ENCODE data around the gene CLASP1.
A peak's percentile ranks its signal among the peaks of the same experiment; 100 is the strongest.
"Not testable (repeated sequence)": the region's sequence is repeated elsewhere in the genome, so short reads cannot be mapped to it uniquely, and the experiment has no call there.

The CLASP1 gene

GRCh38 chr2:121649149-121649595, at the start of gene CLASP1:
Gene CLASP1, minus strand, starts transcription at chr2:121649462. Its CDS starts 43,567 bp downstream, at chr2:121605895.
- H3K4me3 ChIP-seq (ENCODE audit: low read depth, low read length) = peak within 1 kb of the TSS; percentile 65
- no peak for TF ChIP-seq CTCF (IDR thresholded peaks at IDR 0.05; ENCODE audit: borderline replicate concordance, insufficient read depth, low read depth, low read length)

GRCh38 chr2:121698318-121698930, 49.2 kb upstream of the CLASP1 start:
- TF ChIP-seq CTCF (IDR thresholded peaks at IDR 0.05; ENCODE audit: borderline replicate concordance, insufficient read depth, low read depth, low read length) = no peak
- no peak overlapping the region for H3K4me3 ChIP-seq (ENCODE audit: low read depth, low read length)

- no peak overlapping the region for H3K4me3 ChIP-seq (ENCODE audit: low read depth, low read length)
- TF ChIP-seq CTCF (IDR thresholded peaks at IDR 0.05; ENCODE audit: borderline replicate concordance, insufficient read depth, low read depth, low read length) = no peak
Measured at GRCh38 chr2:121697108-121697631, 47.9 kb upstream of the CLASP1 start.

GRCh38 chr2:121696410-121696930, 47.2 kb upstream of the CLASP1 start:
- H3K4me3 ChIP-seq (ENCODE audit: low read depth, low read length) = no peak overlapping the region
- TF ChIP-seq CTCF (IDR thresholded peaks at IDR 0.05; ENCODE audit: borderline replicate concordance, insufficient read depth, low read depth, low read length) = no peak

GRCh38 chr2:121695171-121695451, 45.8 kb upstream of the CLASP1 start:
- no peak for TF ChIP-seq CTCF (IDR thresholded peaks at IDR 0.05; ENCODE audit: borderline replicate concordance, insufficient read depth, low read depth, low read length)
- no peak overlapping the region for H3K4me3 ChIP-seq (ENCODE audit: low read depth, low read length)

- no peak overlapping the region for H3K4me3 ChIP-seq (ENCODE audit: low read depth, low read length)
- no peak for TF ChIP-seq CTCF (IDR thresholded peaks at IDR 0.05; ENCODE audit: borderline replicate concordance, insufficient read depth, low read depth, low read length)
Measured at GRCh38 chr2:121694398-121695170, 45.3 kb upstream of the CLASP1 start.

GRCh38 chr2:121690572-121690971, 41.3 kb upstream of the CLASP1 start:
- not testable (repeated sequence) for H3K4me3 ChIP-seq (ENCODE audit: low read depth, low read length)
